HepG2 (cell line): Measurements from ENCODE around the gene HDAC4. TPM values are rescaled to one million over a fixed set of nuclear protein-coding genes. Genes with fewer than 3 reads are reported as not detected.
A peak's percentile ranks its signal among the peaks of the same experiment; 100 is the strongest.

Source experiments
- CBX1 ChIP-seq: IDR thresholded peaks from one replicate; pipeline ENCODE4 v1.6.1; 2016; ENCODE audit warnings: antibody characterized with exemption, low read depth
- DDIT3 ChIP-seq: sonication (generic); formaldehyde crosslinking; IDR thresholded peaks from 2 replicates; pipeline ENCODE4 v1.4.0; 2020; ENCODE audit warnings: mild to moderate bottlenecking, missing genetic modification reagents
- FOXK2 ChIP-seq: fragments of 450-650 bp; IDR thresholded peaks from 2 replicates; pipeline ENCODE4 v1.6.1; 2016
- HIVEP1 ChIP-seq: sonication (generic); formaldehyde crosslinking; IDR thresholded peaks from 2 replicates; pipeline ENCODE4 v1.4.0; 2020; ENCODE audit warnings: mild to moderate bottlenecking, missing genetic modification reagents
- IRF1 ChIP-seq: sonication (generic); formaldehyde crosslinking; IDR thresholded peaks from 2 replicates; pipeline ENCODE4 v1.4.0; 2020; ENCODE audit warnings: low read depth, mild to moderate bottlenecking, missing genetic modification reagents
- MAFG ChIP-seq: sonication (generic); formaldehyde crosslinking; IDR thresholded peaks from 2 replicates; pipeline ENCODE4 v1.5.1; 2020; ENCODE audit warnings: mild to moderate bottlenecking, missing genetic modification reagents
- MZF1 ChIP-seq: sonication (generic); formaldehyde crosslinking; IDR thresholded peaks from 2 replicates; pipeline ENCODE4 v1.8.1; 2023; ENCODE audit warnings: mild to moderate bottlenecking, missing genetic modification reagents, borderline replicate concordance
- PLRG1 ChIP-seq: fragments of 450-650 bp; conservative IDR thresholded peaks from 2 replicates; pipeline ENCODE4 v1.6.1; 2016
- POLR2G ChIP-seq: fragments of 200-400 bp; formaldehyde crosslinking; IDR thresholded peaks from 2 replicates; pipeline ENCODE4 v1.6.1; 2018; ENCODE audit warnings: mild to moderate bottlenecking, low read depth, low read length, moderate library complexity
- PRDM4 ChIP-seq: sonication (generic); formaldehyde crosslinking; IDR thresholded peaks from 2 replicates; pipeline ENCODE4 v1.9.0; 2021; ENCODE audit warnings: missing genetic modification reagents, borderline replicate concordance
- RXRA ChIP-seq: sonication (generic); formaldehyde crosslinking; IDR thresholded peaks from 2 replicates; pipeline ENCODE4 v1.5.1; 2020; ENCODE audit warnings: missing genetic modification reagents
- SALL2 ChIP-seq: sonication (generic); formaldehyde crosslinking; IDR thresholded peaks from 2 replicates; pipeline ENCODE4 v1.8.1; 2023; ENCODE audit warnings: mild to moderate bottlenecking, missing genetic modification reagents, inconsistent platforms
- SIX4 ChIP-seq: sonication (generic); formaldehyde crosslinking; IDR thresholded peaks from 2 replicates; pipeline ENCODE4 v1.4.0; 2020; ENCODE audit warnings: missing genetic modification reagents
- SP2 ChIP-seq: sonication (generic); formaldehyde crosslinking; IDR thresholded peaks from 2 replicates; pipeline ENCODE4 v1.5.1; 2020; ENCODE audit warnings: mild to moderate bottlenecking, missing genetic modification reagents
- TIGD3 ChIP-seq: sonication (generic); formaldehyde crosslinking; IDR thresholded peaks from 2 replicates; pipeline ENCODE4 v1.5.1; 2020; ENCODE audit warnings: mild to moderate bottlenecking, missing genetic modification reagents, borderline replicate concordance
- ZNF569 ChIP-seq: sonication (generic); formaldehyde crosslinking; IDR thresholded peaks from 2 replicates; pipeline ENCODE4 v1.5.0; 2020; ENCODE audit warnings: mild to moderate bottlenecking, missing genetic modification reagents, moderate library complexity, borderline replicate concordance
- ZNF607 ChIP-seq: sonication (generic); formaldehyde crosslinking; IDR thresholded peaks from 2 replicates; pipeline ENCODE4 v1.5.1; 2020; ENCODE audit warnings: missing genetic modification reagents, mild to moderate bottlenecking, borderline replicate concordance
- ZNF616 ChIP-seq: sonication (generic); formaldehyde crosslinking; IDR thresholded peaks from 2 replicates; pipeline ENCODE4 v1.5.0; 2020; ENCODE audit warnings: low read depth, mild to moderate bottlenecking, missing genetic modification reagents
- ZNF792 ChIP-seq: IDR thresholded peaks from 2 replicates; pipeline ENCODE4 v1.6.1; 2016
- ZNF878 ChIP-seq: sonication (generic); formaldehyde crosslinking; IDR thresholded peaks from 2 replicates; pipeline ENCODE4 v1.8.1; 2023; ENCODE audit warnings: mild to moderate bottlenecking, missing genetic modification reagents, moderate library complexity
- ZSCAN21 ChIP-seq: sonication (generic); formaldehyde crosslinking; IDR thresholded peaks from 2 replicates; pipeline ENCODE4 v1.8.0; 2022; ENCODE audit warnings: mild to moderate bottlenecking, missing genetic modification reagents, moderate library complexity, borderline replicate concordance
- polyA plus RNA-seq, 8 experiments: library from polyadenylated mRNA; depleted of rRNA in 3 of 8; stranded (reverse) in 7 of 8; unstranded in 1 of 8; fragments of >200 nt; fragmentation: Illumina TruSeq in 4 of 8; extraction: Trizol in 4 of 8; gene quantifications; 2 replicates each; pipeline versions ENCODE4 v1.2.1 to v1.2.3, GENCODE V29; 2011 to 2016; ENCODE audit warnings: low read depth in 4 of 8, missing spikeins in 1 of 8, mixed read lengths in 1 of 8; ENCODE audit not compliant: insufficient read depth in 1 of 8
- total RNA-seq, 5 experiments: library from RNA; depleted of rRNA; stranded (reverse); fragments of >200 nt; fragmentation: Illumina TruSeq; extraction: Trizol; gene quantifications; 2 replicates each; pipeline ENCODE4 v1.2.3, GENCODE V29; 2016; ENCODE audit warnings: low read depth in 1 of 5
- TF ChIP-seq, protein P1 (sequence below): sonication (generic); formaldehyde crosslinking; IDR thresholded peaks from 2 replicates; pipeline ENCODE4 v1.4.0; 2020; ENCODE audit warnings: missing genetic modification reagents
- TF ChIP-seq, protein P2 (sequence below): sonication (generic); formaldehyde crosslinking; IDR thresholded peaks from 2 replicates; pipeline ENCODE4 v1.8.1; 2023; ENCODE audit warnings: mild to moderate bottlenecking, moderate library complexity, missing genetic modification reagents

The HDAC4 gene
- total and polyA plus RNA-seq, 2 of the 13 experiments (the other 11 are each of a cell fraction or from before 2014, with no cell fraction given) = 10.1 to 11.5 TPM

DNA sequence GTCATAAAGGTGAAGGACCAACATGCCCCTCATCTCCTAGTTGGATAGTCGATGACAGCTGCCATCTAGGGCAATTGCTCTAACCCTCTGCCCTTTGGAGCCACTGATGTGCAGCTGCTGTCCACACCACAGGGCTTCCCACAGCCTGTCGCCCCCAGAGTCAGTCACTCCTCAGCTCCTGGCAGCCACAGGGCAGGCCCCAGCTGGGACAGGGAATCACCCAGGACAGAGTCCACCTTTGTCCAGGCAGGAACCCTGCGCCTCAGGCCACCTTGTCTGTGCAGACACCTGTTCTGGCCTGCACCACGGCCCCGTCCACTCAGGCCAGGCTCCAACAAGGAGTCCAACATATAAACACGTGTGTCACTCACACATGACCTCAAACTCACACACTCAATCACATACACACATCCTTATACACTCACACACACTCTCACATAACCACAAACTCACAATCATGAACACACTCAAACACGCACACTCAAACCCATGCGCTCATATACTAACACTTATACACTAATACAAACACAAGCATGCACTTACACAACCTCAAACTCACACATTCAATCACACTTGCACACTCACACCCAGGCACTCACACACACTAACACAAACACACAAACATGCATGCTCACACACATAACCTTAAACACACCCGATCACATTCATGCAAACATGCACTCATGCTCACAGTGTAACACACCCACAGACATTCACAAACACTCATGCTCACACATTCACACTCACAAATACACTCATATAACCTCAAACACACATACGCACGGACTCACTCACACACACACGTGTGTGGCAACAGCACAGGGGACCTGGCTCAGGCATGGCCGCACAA lies 29.7 kb downstream of the HDAC4 start (continued):
- no peak for TF ChIP-seq PRDM4 (CRISPR knock-in tag)
- TF ChIP-seq SIX4 = no peak
- no peak for TF ChIP-seq ZNF792 (CRISPR knock-in tag)
- TF ChIP-seq, protein P1, sequence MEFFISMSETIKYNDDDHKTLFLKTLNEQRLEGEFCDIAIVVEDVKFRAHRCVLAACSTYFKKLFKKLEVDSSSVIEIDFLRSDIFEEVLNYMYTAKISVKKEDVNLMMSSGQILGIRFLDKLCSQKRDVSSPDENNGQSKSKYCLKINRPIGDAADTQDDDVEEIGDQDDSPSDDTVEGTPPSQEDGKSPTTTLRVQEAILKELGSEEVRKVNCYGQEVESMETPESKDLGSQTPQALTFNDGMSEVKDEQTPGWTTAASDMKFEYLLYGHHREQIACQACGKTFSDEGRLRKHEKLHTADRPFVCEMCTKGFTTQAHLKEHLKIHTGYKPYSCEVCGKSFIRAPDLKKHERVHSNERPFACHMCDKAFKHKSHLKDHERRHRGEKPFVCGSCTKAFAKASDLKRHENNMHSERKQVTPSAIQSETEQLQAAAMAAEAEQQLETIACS (CRISPR knock-in tag) = no peak
- TF ChIP-seq CBX1 = no peak
- TF ChIP-seq IRF1 (CRISPR knock-in tag) = no peak
- no peak for TF ChIP-seq ZNF607 (CRISPR knock-in tag)
- no peak for TF ChIP-seq SALL2 (CRISPR knock-in tag)
- no peak for TF ChIP-seq MAFG
- no peak for TF ChIP-seq FOXK2
- TF ChIP-seq DDIT3 (CRISPR knock-in tag) = no peak
- no peak for TF ChIP-seq ZSCAN21
- no peak for TF ChIP-seq RXRA
- TF ChIP-seq TIGD3 (CRISPR knock-in tag) = no peak
- TF ChIP-seq ZNF878 (CRISPR knock-in tag) = no peak
- TF ChIP-seq, protein P2, sequence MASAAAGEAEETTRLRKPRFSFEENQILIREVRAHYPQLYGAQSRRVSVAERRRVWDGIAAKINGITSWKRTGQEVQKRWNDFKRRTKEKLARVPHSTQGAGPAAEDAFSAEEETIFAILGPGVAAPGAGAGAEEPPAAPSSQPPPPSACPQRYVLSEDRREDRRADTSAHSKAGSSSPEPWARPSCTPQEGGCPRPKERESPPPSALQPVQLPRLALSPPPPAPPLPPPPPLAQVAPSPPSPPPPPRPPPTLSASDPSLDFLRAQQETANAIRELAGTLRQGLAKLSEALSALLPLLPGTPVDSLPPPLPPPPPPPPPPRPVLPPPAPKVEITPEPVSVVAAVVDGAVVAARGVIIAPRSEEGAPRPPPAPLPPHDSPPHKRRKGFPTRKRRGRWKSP (CRISPR knock-in tag) = no peak
- TF ChIP-seq ZNF569 (CRISPR knock-in tag) = no peak
- TF ChIP-seq MZF1 = no peak
- TF ChIP-seq ZNF616 (CRISPR knock-in tag) = no peak
- TF ChIP-seq POLR2G = no peak
- no peak for TF ChIP-seq HIVEP1 (CRISPR knock-in tag)
- no peak for TF ChIP-seq SP2 (CRISPR knock-in tag)
- TF ChIP-seq PLRG1 = 0 out of 2 replicates have a peak, but pooled peaks have one; percentile 47
